Stimulated activated CD4-positive, alpha-beta T cell treated with anti-CD3 and anti-CD28 coated beads, Interleukin-4, amount 100 ng/mL, for 48 hours (primary cell): ENCODE measurements around the gene PSD4.

Experiments
- DNase-seq, 2 donors: peaks; one replicate each; pipeline ENCODE4 v3.0.0-alpha.2; 2020; ENCODE audit warnings: low read depth in 2 of 2

Gene PSD4

DNA sequence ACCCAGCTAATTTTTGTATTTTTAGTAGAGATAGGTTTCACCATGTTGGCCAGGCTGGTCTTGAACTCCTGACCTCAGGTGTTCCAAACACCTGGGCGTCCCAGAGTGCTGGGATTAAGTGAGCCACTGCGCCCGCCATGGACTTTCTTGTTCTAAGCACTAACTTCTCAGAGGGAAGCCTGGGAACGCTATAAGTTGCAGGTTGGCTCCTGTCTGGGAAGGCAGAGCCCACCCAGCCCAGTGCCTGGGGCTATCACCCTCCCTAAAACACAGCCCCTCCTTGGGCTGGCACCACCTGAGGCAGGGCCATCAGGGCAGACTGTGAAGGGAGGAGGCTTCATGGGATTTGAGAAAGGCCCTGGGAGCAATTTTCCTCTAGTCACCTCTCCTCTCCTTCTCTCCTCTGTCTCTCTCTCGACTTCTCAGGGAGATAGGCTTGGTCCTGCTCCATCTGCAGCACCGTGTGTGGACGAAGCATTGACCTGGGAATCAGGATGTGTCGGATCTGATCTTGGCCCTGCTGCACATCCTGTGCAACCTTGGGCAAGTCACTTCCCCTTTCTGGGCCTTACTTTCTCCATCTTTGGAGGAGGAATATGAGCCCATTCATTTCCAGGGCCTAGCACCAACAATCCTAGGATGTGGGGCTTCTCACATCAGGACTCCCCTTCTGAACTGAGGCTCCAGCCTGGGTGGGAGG lies 10.9 kb downstream of the PSD4 start:
- DNase-seq = no peak

DNA sequence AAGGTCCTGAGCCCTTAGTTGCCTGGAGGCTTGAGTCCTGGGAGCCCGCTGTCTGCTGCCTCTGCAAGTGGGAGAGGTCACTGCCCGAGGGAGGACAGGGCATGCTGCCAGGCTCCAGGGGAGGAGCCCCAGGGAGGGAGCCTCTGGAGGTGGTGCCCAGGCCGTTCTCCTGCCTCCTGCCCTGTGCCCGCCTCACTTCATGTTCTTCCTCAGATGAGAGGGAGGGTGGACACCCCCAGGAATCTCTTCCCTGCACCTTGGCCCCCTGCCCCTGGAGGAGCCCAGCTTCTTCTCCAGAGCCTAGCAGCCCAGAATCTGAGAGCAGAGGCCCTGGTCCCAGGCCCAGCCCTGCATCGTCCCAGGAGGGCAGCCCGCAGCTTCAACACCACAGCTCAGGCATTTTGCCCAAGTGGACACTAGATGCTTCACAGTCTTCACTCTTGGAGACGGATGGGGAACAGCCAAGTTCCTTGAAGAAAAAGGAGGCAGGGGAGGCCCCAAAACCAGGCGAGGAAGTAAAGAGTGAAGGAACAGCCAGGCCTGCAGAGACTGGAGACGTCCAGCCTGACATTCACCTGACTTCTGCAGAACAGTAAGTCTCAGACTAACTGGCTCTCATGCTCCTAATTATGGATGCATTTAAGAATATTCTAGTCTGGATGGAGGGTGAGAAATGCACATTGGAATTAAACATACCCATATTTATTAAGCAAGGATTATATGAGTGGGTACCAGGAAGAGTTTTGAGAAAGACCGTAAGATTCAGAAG lies 12.1 kb downstream of the PSD4 start:
- no peak for DNase-seq

DNA sequence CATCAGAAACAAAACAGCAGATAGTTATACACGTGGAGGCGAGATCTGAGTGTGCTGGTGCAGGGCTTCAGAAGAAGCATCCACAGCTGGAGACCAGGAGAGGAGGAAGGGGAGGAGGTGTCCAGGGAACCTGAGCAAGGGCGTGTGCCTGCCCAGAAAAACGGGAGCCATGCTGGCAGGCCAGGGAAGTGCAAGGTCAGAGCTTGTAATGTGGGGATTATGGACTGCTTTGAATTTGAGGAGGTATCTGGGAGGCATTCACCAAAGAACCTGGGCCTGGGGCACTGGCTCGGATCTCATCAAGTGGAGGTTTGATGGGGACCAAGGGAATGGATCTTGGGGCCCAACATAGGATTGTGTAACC lies 12.6 kb downstream of the PSD4 start:
- no peak for DNase-seq

DNA sequence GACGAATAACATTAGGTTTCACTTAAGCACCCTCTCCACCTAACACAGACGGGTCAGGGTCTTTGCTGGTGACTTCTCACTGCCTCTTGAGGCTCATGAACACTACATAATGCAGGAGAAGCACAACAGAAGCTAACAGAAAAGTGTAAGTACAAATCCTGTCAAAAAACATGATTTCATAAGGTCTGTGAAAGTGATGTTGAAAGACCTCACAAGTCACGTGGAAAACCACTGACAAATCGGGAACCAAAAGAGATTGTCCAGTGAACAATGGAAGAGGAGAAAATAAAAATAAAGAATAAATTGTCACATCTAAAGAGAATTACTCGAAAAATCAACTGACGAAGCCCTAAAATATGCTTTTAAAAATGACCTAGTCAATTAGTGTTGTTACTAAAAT lies 14.0 kb downstream of the PSD4 start:
- DNase-seq = no peak

DNA sequence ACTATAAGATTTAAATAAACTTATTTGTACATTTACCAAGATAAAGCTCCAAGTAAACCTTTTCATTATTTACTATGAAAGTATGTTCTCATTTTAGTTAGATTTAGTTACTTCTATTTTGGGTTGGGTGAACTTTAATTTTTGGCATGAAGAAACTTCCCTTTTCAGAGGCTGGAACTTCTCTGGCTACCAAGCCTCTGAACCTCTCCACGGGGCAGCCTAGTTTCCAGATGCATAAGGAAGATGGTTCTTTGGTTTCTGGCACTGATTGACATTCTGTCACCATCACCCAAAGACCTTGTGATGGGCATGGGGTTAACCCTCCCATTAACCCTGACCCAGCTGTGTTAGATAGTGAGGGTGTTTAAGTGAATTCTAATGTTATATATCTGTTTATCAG lies 17.1 kb downstream of the PSD4 start:
- DNase-seq = no peak

DNA sequence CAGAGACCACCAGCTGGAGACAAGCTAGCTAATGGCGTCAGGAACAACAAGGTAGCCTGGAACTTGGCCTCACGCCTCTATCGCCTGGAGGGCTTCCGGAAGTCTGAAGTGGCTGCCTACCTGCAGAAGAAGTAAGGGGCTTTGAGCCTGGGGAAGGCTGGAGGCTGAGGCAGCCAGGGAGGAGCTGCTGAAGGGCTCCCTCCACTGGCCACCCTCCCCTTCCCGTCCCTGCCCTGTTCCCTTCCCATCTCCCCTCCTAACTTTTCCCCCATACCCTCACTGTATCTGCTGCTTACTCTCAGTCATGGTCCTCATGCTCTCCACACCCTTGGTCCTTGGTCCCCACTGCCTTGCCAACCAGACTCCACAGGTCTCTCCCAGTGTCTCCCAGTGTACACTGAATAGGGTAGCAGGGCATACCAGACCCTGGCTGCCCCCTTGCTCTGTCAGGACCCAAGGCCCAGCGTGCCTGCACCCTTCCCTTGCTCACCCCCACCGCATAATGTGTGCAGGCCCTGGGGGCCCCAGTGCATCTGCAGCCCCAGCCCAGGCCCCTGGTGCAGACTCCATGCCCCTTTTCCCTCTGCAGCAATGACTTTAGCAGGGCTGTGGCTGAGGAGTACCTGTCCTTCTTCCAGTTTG lies 18.8 kb downstream of the PSD4 start:
- no peak for DNase-seq

DNA sequence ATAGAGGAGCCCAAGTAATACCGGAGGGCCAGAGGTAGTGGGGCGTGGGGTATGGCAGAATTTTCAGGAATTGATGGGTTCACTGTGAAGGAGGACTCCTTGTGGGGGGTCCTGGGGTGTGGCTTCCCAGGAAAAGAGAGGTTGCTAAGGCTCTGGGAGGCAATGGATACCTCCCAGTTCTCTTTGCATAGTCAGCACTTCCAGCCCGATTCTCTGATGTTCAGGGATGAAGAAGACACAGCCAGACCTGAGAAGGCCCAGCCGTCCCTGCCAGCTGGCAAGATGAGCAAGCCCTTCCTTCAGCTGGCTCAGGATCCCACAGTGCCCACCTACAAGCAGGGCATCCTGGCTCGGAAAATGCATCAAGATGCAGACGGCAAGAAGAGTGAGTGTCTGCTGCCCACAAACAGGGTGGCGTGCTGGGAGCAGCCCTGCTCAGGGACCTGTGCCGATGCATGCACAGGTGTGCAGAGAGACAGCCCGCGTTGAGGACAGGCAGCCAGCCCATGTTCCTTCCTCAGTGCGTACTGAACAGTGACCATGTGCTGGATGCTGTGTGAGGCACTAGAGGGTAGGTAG lies 22.2 kb downstream of the PSD4 start:
- no peak for DNase-seq

DNA sequence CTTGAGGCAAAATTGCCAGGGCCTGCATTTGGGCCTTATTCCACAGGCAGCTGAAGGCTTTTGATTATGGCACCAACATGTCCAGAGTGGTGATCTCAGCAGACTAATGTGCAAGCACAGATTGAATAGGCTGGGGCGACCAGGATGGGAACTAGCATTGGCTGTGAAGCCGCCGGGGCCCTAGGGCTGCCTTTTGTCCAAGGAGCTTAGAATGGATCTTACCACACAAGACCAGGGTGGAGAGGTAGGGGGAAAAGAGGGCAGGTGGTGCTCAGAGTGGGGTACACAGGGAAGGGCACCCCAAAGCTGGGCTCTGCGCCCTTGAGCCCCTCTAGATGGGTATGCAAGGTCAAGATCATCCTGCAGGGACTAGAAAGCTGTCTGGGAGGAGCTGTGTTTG lies 23.1 kb downstream of the PSD4 start:
- no peak for DNase-seq

DNA sequence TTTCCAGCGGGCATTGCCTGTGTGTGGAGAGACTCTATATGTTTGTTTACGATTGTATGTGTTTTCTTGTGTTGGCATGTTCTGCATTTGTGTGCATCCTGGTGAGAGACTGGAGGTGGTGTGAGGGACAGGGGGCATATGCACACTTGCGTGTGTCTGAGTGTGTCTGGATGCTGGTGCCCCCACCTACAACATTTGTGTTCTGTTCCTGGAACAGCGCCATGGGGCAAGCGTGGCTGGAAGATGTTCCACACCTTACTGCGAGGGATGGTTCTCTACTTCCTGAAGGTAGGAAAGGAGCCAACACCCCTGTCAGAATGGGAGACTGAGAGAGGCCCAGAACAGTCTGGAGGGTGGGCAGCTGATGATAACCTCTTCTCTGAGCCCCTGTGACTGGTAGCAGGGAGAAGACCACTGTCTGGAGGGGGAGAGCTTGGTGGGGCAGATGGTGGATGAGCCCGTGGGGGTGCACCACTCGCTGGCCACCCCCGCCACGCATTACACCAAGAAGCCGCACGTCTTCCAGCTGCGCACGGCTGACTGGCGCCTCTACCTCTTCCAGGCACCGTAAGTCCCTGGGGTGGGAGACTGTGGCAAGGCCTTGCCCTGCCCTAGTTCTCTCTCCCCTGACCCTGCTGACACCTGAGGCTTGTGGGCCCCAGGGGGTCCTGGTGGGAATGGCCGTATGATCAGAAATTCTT lies 23.7 kb downstream of the PSD4 start:
- DNase-seq = no peak

DNA sequence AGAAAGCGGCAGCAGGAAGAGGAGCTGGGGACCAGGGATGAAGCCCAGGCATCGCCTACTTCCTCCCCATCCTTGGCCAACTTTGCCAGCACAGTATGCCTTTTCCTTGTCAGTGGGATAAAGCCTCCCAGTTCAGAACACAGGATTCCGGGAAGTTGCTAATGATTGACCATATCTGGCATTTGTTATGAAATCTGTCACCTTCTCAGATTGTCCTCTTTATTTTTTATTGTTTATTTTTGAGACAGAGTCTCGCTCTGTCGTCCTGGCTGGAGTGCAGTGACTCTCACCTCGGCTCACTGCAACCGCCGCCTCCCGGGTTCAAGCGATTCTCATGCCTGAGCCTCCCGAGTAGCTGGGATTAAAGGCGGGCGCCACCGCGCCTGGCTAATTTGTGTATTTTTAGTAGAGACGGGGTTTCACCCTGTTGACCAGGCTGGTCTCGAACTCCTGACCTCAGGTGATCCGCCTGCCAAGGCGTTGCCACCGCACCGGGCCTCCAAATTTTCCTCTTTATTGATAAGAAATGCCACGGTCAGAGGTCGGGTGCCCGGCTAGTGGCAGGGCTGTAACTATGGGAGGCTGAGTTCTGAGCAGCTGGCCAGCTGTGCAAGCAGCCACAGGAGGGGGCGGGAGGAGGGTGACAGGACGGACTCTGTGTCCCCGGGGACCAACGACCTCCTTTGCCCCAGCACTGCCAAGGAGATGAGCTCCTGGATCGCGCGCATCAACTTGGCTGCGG lies 24.4 kb downstream of the PSD4 start:
- no peak for DNase-seq

DNA sequence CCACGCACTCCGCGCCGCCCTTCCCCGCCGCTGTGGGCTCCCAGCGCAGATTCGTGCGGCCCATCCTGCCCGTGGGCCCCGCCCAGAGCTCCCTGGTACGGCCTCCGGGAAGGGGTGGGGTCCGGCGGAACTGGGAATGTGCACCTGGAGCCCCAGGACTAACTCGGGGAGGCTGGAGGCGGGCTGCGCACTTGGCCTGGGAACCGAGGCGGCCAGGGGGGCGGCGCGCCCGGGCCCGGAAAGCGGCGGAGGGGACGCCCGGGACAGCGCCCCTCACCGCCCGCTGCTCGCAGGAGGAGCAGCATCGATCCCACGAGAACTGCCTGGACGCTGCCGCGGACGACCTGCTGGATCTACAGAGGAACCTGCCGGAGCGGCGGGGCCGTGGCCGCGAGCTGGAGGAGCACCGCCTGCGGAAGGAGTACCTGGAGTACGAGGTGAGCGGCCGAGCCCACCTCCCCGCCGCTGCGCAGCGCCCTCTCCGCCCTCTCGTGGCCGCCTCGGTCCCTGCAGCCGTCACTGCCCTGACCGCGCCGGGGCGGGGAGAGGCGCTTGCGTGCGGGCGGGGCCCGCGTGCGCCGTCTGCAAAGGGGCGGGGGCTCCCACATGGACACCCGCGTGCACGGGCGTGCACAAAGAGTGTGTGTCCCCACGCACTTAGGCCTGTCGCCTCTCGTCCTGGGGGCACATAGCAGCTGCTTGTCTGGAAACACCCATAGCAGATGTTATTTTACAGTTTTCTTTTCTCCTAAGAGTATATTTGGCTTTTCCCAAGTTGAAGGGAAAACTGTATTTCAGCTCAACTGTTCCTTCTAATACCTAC lies 25.2 kb downstream of the PSD4 start:
- peak; percentile 77 to 83 for DNase-seq

DNA sequence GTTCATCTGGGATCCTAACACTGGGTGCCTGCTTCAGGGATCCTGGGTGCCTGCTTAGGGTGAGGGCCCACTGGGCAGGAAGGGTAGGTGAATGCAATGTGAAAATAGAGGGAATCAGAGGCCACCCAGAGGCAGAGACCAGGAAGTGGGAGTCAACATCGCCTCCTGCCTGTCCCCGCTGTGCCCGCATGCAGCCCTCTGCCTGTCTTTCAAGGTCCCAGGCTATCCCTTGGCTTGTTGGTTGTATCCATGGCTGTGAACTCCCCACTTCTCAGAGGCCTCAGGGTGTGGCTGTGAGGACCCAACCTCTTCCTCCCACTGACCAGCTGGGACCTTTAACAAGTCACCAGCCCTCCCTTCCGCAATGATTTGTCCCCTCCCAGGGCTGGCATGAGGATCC lies 26.5 kb downstream of the PSD4 start:
- DNase-seq = no peak

DNA sequence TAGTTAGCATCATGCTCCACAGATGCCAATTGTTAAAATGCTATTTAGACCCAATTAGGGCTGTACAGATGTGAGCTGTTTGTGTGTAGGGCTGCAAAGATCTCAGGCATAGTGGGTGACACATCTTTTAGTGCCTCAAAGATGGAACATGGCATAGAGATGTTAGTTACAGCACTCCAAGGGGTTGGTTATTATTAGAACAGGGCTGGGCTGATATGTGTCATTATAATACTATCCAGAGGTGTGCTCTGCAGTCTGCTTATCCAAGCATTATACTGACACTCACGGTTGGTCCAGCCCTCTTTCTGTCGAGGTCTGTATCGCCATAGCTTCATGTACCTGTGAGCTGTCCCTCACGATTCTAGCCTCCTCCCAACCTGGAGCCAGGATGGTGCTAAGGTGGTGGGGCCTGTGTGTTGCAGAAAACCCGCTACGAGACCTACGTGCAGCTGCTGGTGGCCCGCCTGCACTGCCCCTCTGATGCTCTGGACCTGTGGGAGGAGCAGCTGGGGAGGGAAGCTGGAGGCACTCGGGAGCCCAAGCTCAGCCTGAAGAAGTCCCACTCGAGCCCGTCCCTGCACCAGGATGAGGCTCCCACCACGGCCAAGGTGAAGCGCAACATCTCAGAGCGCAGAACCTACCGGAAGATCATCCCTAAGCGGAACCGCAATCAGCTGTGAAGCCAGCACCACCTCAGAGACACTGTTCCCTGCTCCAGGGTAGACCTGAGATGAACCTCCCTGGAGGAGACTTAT lies 27.1 kb downstream of the PSD4 start:
- no peak for DNase-seq

DNA sequence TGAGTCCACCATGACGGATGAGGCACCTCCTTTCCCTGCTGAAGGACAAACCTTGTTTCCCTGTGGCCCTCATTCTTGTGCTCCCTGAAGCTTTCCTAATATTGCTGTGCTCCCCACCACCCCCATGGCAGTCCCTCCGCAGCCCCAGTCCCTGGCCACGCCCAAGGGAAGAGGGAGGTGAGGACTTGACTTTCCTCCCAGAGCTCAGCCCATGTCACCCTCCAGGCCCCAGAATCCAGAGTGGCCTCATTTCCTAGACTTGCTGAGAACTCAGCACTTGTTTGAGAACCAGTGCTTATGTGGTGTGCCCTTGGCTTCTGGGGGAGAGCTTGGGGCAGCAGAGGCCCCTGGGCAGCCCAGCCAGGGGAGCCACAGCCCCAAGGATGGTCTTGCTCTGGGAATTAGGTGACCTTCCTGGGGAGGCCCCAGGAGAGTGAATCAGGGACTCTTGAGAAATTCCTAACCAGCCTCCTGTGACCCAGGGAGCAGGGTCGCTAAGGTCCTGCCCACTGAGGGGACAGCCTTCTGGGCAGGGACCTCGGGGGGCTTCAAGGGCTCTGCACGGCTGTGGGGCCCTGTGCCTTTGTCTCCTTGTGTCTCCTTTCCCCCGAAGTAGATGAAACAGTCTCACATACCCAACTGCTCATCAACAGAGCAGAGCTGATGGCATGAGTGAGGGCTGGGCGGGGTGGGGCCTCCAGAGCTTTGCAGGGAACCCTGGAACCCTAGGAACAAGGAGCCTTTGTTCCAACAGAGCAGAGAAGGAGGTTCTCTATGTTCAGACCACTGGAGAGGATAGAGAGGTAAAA lies 27.9 kb downstream of the PSD4 start:
- no peak for DNase-seq

DNA sequence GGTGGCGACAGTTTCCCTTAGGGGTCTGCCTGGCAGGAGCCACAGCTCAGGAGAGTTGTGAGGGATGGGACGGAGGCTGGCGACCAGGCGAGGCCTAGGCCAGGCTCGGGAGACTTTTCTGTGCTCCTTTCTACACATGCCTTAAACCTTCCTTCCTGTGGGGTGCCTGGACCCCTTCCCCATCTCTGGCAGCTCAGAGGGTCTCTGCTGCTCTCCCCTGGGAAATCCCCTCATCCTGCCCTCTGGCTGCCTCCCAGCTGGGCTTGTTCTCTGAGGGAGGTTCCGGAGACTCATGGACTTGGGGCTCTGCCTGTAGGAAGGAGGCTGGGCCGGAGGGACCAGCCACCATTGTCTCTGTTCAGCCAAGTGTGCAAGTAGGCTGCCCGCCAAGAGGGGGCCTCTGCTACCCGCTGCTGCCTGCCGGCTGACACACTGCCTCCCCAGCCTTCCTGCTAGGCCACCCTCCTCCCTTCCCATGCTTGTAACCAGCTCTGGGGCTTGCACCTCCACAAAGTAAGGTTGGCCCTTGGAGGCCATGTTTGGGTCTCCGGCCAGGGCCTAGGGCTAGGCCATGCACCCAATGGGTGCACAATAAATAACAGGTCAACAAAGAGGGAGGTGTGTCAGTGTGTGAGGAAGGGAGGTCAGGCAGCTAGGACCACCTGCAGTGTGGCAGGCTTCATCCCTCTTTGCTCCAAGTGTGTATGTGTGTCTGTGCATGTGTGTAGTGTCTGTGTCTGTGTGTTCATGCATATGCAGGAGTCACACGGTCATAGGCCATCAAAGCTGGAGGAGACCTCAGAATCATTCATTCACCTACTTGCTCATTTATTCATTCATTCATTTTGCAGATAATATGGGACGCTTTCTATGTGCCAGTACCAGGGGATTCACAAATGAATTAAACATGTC lies 28.8 kb downstream of the PSD4 start:
- no peak for DNase-seq

DNA sequence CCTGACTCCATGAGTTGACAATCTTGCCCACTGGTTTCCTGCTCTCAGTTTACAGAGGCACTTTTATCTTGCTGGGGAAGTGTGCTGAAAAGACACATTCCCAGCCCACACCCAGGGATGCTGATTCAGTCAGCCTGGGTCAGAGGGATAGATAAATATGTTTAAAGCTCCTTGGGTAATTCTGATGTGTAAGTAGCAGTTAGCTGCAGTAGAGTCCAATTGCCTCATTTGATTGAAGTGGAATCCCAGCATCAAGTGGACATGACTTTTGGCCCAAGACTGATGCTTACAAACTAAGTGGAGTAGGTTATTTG lies 29.4 kb downstream of the PSD4 start:
- DNase-seq = no peak

DNA sequence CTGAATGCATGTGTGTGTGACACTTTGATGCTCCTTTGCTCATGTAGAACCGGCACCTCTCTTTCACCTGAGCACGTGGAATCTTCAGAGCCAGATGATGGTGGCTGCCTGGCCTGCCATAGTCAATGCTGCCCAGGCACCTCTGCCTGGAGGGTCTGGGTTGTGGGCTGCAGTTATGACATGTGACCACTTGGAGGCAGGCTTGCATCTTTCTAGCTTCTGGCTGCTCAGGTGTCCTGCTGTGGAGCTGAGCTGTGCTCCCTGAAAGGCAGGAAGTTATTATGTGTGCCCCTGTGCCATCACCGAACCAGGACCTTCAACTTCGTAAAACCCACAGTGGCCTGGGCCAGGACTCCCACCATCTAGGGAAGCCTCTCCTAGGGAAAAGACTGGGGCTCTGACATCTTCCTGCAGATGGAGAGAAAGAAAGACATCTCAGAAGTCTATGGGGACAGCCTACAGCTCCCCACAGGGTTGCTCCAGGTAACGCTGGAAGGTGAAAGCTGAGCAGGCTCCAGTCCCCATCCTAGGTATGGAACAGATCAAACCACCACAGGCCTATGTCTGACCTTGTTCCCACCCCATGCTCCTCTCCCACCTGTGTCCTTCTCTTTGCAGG lies 30.2 kb downstream of the PSD4 start:
- DNase-seq = peak; percentile 56 to 63

DNA sequence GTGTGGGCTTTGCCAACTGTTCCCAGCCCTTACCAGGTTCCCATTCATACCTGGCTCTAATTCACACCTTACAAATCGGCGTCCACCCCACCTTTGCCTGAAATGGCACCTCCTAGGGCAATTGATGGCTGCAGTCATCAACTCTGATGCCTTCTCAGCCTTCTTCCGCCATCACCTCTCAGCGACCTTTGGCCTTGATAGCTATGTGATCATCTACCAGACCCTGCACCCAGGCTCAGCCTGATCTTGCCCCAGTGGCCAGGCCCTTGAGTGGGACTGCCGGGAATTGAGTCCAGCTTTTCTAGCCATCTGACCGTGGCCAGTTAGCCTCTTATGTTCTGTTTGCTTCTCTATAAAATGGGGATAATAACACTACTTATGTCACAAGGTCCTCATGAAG lies 32.5 kb downstream of the PSD4 start:
- DNase-seq = no peak
